ENCODE results near the gene MGAT5B.

The MGAT5B gene

GRCh38 chr17:76932402-76933333 lies 64.5 kb downstream of the MGAT5B start:
- no peak for DNase-seq

- no peak for DNase-seq
Observed at GRCh38 chr17:76934561-76935320, 66.5 kb downstream of the MGAT5B start.

- no peak for DNase-seq
Observed at GRCh38 chr17:76935331-76935730, 67.1 kb downstream of the MGAT5B start.

- no peak for DNase-seq
Observed at GRCh38 chr17:76937238-76937637, 69.0 kb downstream of the MGAT5B start.

GRCh38 chr17:76938009-76938408 lies 69.8 kb downstream of the MGAT5B start:
- DNase-seq, result no peak

GRCh38 chr17:76940295-76940694 lies 72.1 kb downstream of the MGAT5B start:
- no peak for DNase-seq

- no peak for DNase-seq
Observed at GRCh38 chr17:76940738-76941350, 72.6 kb downstream of the MGAT5B start.

GRCh38 chr17:76943202-76943601 lies 75.0 kb downstream of the MGAT5B start:
- DNase-seq, result no peak

- DNase-seq, result no peak
Observed at GRCh38 chr17:76943781-76944213, 75.6 kb downstream of the MGAT5B start.

GRCh38 chr17:76944477-76944876 lies 76.3 kb downstream of the MGAT5B start:
- DNase-seq, result no peak

GRCh38 chr17:76946111-76946771 lies 78.0 kb downstream of the MGAT5B start:
- no peak for DNase-seq

GRCh38 chr17:76946772-76947135 lies 78.5 kb downstream of the MGAT5B start:
- no peak for DNase-seq

GRCh38 chr17:76947309-76947708 lies 79.1 kb downstream of the MGAT5B start:
- no peak for DNase-seq

- DNase-seq, result no peak
Observed at GRCh38 chr17:76947771-76948170, 79.6 kb downstream of the MGAT5B start.

GRCh38 chr17:76948301-76948700 lies 80.1 kb downstream of the MGAT5B start:
- DNase-seq, result no peak

GRCh38 chr17:76948726-76949342 lies 80.6 kb downstream of the MGAT5B start:
- DNase-seq, result no peak

GRCh38 chr17:76949913-76950695 lies 81.9 kb downstream of the MGAT5B start:
- no peak for DNase-seq

- no peak for DNase-seq
Observed at GRCh38 chr17:76951375-76951905, 83.2 kb downstream of the MGAT5B start.

GRCh38 chr17:76952402-76952801 lies 84.2 kb downstream of the MGAT5B start:
- DNase-seq, result no peak

GRCh38 chr17:76953066-76953465 lies 84.9 kb downstream of the MGAT5B start:
- DNase-seq, result no peak

- no peak for DNase-seq
Observed at GRCh38 chr17:76953946-76954345, 85.7 kb downstream of the MGAT5B start.
